Neural cell (in vitro differentiated cells): ENCODE measurements around the gene RFESD. TPM values are rescaled to one million over a fixed set of nuclear protein-coding genes. Genes with fewer than 3 reads are reported as not detected.

ENCODE experiments used
- H2AFZ ChIP-seq: fragments of 200-600, 300-800 bp; sonication (generic), shearing (Covaris generic); 2 replicates; pipeline ENCODE4 v1.6.0; 2014; ENCODE audit warnings: low read depth, mild to moderate bottlenecking, antibody characterized with exemption, low read length, moderate library complexity
- H3F3A ChIP-seq: fragments of 200-600 bp; shearing (Covaris generic); 2 replicates; pipeline ENCODE4 v1.6.1; 2016; ENCODE audit warnings: mild to moderate bottlenecking, moderate library complexity, mixed read lengths, antibody characterized with exemption, low read length; ENCODE audit not compliant: insufficient read depth, poor library complexity, severe bottlenecking
- H3K27ac ChIP-seq: fragments of 200-600, 300-800 bp; sonication (generic), shearing (Covaris generic); 2 replicates; pipeline ENCODE4 v1.5.1; 2014; ENCODE audit warnings: mild to moderate bottlenecking, low read length, moderate library complexity
- H3K27me3 ChIP-seq: fragments of 300-800, 200-600 bp; sonication (generic), shearing (Covaris generic); 2 replicates; pipeline ENCODE4 v1.6.0; 2014; ENCODE audit warnings: mild to moderate bottlenecking, low read depth, low read length, moderate library complexity; ENCODE audit not compliant: insufficient read depth
- H3K36me3 ChIP-seq: fragments of 300-800, 200-600 bp; sonication (generic), shearing (Covaris generic); 2 replicates; pipeline ENCODE4 v1.5.1; 2014; ENCODE audit warnings: mild to moderate bottlenecking, antibody characterized with exemption, low read length, moderate library complexity; ENCODE audit not compliant: insufficient read depth
- H3K4me2 ChIP-seq: fragments of 300-800, 200-600 bp; sonication (generic), shearing (Covaris generic); 2 replicates; pipeline ENCODE4 v1.6.0; 2014; ENCODE audit warnings: mild to moderate bottlenecking, low read length
- H3K4me3 ChIP-seq: fragments of 300-800, 200-600 bp; sonication (generic), shearing (Covaris generic); 2 replicates; pipeline ENCODE4 v1.5.1; 2014; ENCODE audit warnings: mild to moderate bottlenecking, low read length, moderate library complexity
- H3K79me2 ChIP-seq: fragments of 200-600 bp; shearing (Covaris generic); replicated peaks from 2 replicates; pipeline ENCODE4 v1.6.0; 2014; ENCODE audit warnings: mild to moderate bottlenecking, low read length, moderate library complexity; ENCODE audit not compliant: insufficient read depth
- H3K9ac ChIP-seq: fragments of 300-800, 200-600 bp; sonication (generic), shearing (Covaris generic); 2 replicates; pipeline ENCODE4 v1.6.1; 2016; ENCODE audit warnings: mild to moderate bottlenecking, low read length, mixed read lengths
- H3K9me2 ChIP-seq: fragments of 200-600 bp; shearing (Covaris generic); 2 replicates; pipeline ENCODE4 v1.6.1; 2016; ENCODE audit warnings: mild to moderate bottlenecking, low read length, mixed read lengths; ENCODE audit not compliant: insufficient read depth
- H3K9me3 ChIP-seq: fragments of 200-600, 300-800 bp; sonication (generic), shearing (Covaris generic); 2 replicates; pipeline ENCODE4 v1.6.1; 2016; ENCODE audit warnings: mild to moderate bottlenecking, mixed run types, low read length, moderate library complexity, mixed read lengths
- H4K20me1 ChIP-seq: fragments of 200-600 bp; shearing (Covaris generic); 2 replicates; pipeline ENCODE4 v1.6.1; 2016; ENCODE audit warnings: mild to moderate bottlenecking, mixed run types; ENCODE audit not compliant: insufficient read depth
- CTCF ChIP-seq: fragments of 450-650 bp; IDR thresholded peaks from 2 replicates; pipeline ENCODE4 v1.5.1; 2014; ENCODE audit warnings: antibody characterized with exemption, mild to moderate bottlenecking, moderate library complexity; ENCODE audit not compliant: poor library complexity, severe bottlenecking
- EP300 ChIP-seq: fragments of 450-650 bp; conservative IDR thresholded peaks from 2 replicates; pipeline ENCODE4 v1.6.1; 2014; ENCODE audit warnings: antibody characterized with exemption, mild to moderate bottlenecking, moderate library complexity; ENCODE audit not compliant: poor library complexity, severe bottlenecking
- EZH2 ChIP-seq: fragments of 200-600, 300-800 bp; shearing (Covaris generic), sonication (generic); IDR thresholded peaks from 2 replicates; pipeline ENCODE4 v1.6.1; 2014; ENCODE audit warnings: antibody characterized with exemption, low read length, borderline replicate concordance, mild to moderate bottlenecking; ENCODE audit not compliant: insufficient read depth, poor library complexity, severe bottlenecking
- MXI1 ChIP-seq: fragments of 450-650 bp; conservative IDR thresholded peaks from 2 replicates; pipeline ENCODE4 v1.6.1; 2014; ENCODE audit warnings: antibody characterized with exemption, mild to moderate bottlenecking; ENCODE audit not compliant: poor library complexity, severe bottlenecking
- POLR2AphosphoS5 ChIP-seq: IDR thresholded peaks from 2 replicates; pipeline ENCODE4 v1.6.1; 2012
- RAD21 ChIP-seq: fragments of 450-650 bp; conservative IDR thresholded peaks from 2 replicates; pipeline ENCODE4 v1.6.1; 2014; ENCODE audit warnings: antibody characterized with exemption, mild to moderate bottlenecking, moderate library complexity
- REST ChIP-seq: IDR thresholded peaks from 2 replicates; pipeline ENCODE4 v1.6.1; 2012; ENCODE audit warnings: borderline replicate concordance
- SMC3 ChIP-seq: fragments of 450-650 bp; conservative IDR thresholded peaks from 2 replicates; pipeline ENCODE4 v1.6.1; 2014; ENCODE audit warnings: antibody characterized with exemption, mild to moderate bottlenecking, moderate library complexity; ENCODE audit not compliant: poor library complexity
- TAF1 ChIP-seq: IDR thresholded peaks from 2 replicates; pipeline ENCODE4 v1.6.1; 2012; ENCODE audit warnings: low read depth
- polyA plus RNA-seq: library from polyadenylated mRNA; depleted of rRNA; stranded (reverse); fragments of >200 nt; gene quantifications from 2 replicates; pipeline ENCODE4 v1.2.3, GENCODE V29; 2014

RFESD gene
- polyA plus RNA-seq, 1 donor from 2014 or later = not detected

GRCh38 chr5:95668216-95668615, 21.6 kb downstream of the RFESD start:
- Histone ChIP-seq H3K36me3 (no peaks in the 10 kb centered on the region), H3F3A (no peaks in the 10 kb centered on the region), H2AFZ (no peak overlapping the region), H4K20me1 (no peaks in the 10 kb centered on the region), H3K9ac (no peak overlapping the region), H3K9me2 (no peaks in the 10 kb centered on the region), H3K4me2 (no peak overlapping the region), H3K4me3 (no peak overlapping the region), H3K27me3 (no peaks in the 10 kb centered on the region), H3K79me2 (no peaks in the 10 kb centered on the region), H3K9me3 (no peaks in the 10 kb centered on the region), H3K27ac (no peak overlapping the region)
- TF ChIP-seq MXI1 (no peak), REST (no peak), TAF1 (no peak), EZH2 (no peak), POLR2AphosphoS5 (no peak), CTCF (no peak), EP300 (no peak), SMC3 (no peak), RAD21 (no peak)

GRCh38 chr5:95668728-95669127, 22.2 kb downstream of the RFESD start:
- TF ChIP-seq CTCF (no peak), TAF1 (no peak), EP300 (no peak), MXI1 (no peak), SMC3 (no peak), EZH2 (no peak), POLR2AphosphoS5 (no peak), RAD21 (no peak), REST (no peak)
- Histone ChIP-seq H4K20me1 (no peaks in the 10 kb centered on the region), H3K9ac (no peak overlapping the region), H3K79me2 (no peaks in the 10 kb centered on the region), H3K4me3 (no peak overlapping the region), H3K9me3 (no peaks in the 10 kb centered on the region), H3K9me2 (no peaks in the 10 kb centered on the region), H3F3A (no peaks in the 10 kb centered on the region), H3K27ac (no peak overlapping the region), H3K27me3 (no peaks in the 10 kb centered on the region), H3K4me2 (no peak overlapping the region), H3K36me3 (no peaks in the 10 kb centered on the region), H2AFZ (no peak overlapping the region)
